GM18858 (cell line): ENCODE data around the gene TECRL.

ENCODE experiments used
- ATAC-seq: cut with Tn5 transposase; IDR thresholded peaks from one replicate; pipeline ENCODE4 v1.9.1; 2021; ENCODE audit not compliant: unreplicated experiment

Gene TECRL

DNA sequence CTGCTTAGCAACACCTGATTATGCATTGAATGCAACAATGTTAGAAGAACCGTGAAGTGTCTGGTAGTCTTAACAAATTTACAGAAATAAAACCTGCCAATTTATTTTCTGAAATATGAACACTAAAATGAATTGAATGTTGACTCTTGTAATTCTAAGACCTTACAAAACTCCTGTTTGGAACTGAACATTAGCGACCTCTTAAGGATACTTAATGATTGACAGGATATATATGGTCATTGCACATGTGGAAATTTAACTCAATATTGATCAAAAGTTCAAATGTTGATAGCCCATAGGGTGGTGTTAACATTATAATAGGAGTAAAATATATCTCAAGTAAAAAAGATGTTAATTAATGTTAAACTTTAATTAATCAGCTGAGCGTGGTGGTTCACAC lies 79.1 kb downstream of the TECRL start:
- ATAC-seq = no peak

DNA sequence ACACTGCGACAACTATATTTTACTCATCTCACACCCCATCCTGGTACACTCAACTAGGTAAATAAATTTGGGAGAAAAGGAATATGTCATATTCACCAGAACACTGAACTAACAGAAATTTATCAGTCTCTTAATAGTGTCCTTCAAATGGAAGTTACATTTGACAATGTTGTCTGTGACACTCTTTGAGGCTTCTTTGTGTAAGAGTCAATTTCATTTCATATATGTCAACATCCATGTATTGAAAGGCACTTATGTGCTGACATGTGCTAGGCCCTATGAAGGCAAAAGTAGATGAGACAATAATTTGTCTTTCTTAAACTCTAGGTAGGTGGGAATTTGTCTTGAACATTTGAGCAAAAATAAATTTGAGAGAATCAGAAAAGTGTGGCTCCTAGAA lies 82.0 kb downstream of the TECRL start:
- no peak for ATAC-seq

DNA sequence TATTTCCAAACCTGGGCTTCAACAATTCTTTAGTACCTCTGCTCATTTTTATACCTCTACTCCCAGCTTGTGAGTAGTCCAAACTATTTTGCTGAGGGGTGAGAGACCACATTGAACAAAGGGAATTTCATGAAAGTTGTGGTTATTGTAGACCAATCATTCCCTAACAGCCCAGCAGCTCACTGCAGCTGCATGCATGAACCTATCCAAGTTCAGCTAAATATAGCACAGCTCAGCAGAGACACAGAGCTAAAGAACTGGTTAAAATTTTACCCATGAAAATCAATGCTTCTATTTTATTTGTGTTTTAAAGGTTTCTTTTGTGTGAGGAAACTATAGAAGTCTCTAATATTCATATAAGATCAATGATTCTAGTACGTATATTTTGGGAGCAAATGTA lies 82.7 kb downstream of the TECRL start:
- no peak for ATAC-seq

DNA sequence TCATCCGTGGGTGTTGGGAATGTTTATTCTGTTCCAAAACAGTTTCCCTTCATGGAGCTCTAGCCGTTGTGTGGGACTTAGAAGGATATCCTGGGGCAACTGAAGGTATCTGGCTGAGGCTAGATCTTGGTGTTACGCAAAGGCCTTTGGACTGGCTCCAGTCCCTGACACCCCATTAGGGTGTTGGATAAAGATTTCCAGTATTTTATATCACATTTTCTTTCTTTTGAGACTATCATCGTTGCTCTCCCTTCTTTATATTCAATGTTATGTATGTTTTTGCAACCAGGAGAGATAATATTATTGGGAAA lies 103.0 kb downstream of the TECRL start:
- ATAC-seq = no peak

DNA sequence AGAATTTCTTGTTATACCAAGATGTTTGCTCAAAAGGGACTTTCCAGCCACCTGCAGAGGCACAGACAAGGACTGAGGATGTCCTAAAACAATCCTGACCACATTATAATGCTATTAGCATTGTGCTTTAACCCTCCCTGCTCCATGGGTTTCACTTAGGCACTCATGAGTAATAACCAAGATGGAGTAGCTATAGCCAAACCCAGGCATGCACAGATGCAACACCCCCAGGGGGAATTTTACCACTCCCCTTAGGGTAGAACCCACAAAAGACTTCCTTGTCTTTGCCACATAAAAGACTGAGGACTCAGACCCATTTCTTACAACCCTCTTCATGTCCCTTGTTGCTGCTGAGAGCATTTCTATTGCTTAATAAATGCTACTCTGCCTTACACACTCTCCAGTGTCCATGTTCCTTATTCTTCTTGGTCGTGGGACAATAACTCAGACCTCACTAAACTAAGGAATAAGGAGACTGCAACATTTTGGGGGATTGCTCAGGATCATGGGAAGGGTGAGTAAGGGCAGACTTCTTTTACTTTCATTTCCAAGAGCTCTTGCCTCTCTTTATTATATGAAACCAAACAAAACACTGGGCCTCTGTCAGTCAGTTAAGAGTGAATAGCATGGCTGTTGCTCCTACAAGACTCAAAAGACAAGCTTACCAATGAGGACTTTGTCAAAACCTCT lies 103.5 kb downstream of the TECRL start:
- no peak for ATAC-seq

DNA sequence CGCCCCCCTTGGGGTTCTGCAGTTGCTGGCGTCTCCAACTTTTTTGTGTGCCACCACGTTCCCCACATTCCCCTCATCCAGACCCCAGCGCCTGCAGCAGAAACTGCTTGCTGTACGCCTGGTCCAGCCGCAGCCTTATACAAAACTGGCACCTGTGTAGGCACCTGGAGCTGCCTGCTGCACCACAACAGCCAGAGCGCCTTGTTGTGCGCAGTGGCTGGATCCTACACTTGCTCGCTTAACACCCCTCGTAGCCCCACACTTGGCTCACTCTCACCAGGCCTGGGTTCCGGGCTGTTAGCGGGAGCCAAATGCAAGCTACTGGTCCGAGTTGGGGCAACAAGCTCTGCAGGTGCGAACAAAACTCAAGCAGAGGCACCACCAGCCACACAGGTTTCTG lies 136.8 kb downstream of the TECRL start:
- no peak for ATAC-seq

DNA sequence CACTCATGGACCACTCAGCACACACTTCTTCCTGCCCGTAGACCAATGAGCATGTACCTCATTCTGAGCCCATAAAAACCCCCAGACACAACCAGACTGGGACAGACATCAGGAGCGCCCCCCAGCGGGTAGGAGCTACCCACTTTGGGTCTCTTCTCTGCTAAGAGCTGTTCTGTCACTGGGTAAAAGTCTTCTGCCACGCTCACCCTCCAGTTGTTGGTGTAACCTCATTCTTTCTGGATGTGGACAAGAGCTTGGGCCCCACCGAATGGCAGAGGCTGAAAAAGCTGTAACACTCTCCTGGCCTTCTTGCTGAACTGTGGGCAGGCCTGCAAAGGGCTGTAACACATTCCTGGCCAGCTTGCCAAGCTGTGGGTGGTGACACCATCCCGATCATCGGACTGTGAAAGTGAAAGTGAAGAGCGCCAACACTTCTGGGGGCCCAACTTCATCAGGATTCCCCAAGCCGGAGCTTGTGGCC lies 137.6 kb downstream of the TECRL start:
- ATAC-seq = no peak

DNA sequence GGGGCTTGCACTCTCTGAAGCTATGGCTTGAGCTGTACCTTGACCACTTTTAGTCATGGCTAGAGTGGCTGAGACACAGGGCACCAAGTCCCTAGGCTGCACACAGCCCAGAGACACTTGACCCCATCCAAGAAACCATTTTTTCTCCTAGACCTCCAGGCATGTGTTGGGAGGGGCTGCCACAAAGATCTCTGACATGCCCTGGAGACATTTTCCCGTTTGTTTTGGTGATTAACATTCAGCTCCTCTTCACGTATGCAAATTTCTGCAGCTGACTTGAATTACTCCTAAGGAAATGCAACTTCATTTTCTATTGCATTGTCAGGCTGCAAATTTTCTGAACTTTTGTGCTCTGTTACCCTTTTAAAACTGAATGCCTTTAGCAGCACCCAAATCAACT lies 142.6 kb downstream of the TECRL start:
- ATAC-seq = no peak

DNA sequence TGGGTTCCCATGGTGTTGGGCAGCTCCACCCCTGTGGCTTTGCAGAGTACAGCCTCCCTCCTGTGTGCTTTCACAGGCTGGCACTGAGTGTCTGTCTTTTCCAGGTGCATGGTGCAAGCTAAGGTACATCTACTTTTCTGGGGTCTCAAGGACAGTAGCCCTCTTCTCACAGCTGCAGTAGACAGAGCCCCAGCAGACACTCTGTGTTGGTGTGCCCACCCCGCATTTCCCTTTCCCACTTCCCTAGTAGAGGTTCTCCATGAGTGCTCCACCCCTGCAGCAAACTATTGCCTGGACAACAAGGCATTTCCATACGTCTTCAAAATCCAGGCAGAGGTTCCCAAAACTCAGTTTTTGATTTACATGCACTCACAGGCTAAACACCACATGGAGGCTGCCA lies 143.0 kb downstream of the TECRL start:
- no peak for ATAC-seq

DNA sequence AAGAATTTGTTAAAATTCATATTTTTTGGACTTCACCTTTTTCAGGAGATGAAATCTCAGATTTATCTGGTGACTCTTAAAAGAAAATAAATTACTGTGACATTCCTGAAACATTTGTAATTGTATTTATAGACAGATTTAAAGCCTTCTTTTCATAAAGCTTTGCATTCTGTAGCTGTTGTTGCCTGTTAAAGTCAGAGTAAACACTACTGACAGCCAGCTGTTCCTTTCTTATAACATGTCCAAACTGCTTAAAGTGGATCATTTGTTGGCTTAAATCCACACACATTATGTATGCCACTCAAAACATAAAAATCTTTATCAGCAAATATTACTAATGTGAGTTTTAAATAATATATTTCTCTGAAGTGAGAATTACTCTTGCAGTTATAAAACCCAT lies 157.5 kb downstream of the TECRL start:
- ATAC-seq = no peak

DNA sequence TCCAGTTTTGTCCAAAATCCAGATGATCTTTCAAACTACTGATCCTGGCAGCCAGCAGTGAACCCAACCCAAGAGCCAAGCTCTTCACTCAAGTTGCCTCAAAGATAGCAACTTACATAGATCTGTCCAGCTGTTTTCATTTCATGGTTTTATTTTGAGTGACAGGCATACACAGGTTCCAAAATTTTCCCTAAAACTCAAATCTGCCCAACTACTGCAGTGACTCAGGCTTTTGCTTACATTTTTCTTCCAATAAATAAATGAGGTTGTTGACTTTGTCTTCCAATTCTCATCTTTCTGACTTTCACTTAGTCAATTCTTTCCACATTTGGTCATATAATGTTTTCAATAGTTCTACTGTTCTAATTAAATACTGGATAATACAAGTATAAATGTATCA lies 158.8 kb downstream of the TECRL start:
- no peak for ATAC-seq

DNA sequence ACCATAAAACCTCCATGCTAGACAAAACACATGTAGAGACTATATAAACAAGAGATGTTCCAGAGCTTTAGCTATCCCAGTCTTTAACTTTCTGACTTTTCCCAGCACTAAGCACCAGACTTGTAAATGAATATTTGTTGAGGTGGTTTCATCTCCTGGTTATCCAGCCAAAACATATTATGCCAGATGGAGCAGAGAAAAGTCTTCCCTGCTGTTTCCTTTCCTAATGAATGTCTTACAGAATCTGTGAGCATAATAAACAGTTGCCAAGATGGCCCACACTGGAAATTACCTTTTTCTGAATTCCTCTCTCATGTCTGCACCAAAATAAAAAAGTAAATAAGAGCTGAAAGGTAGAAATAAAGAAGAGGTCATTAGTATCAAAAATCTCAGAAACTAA lies 159.2 kb downstream of the TECRL start:
- no peak for ATAC-seq

DNA sequence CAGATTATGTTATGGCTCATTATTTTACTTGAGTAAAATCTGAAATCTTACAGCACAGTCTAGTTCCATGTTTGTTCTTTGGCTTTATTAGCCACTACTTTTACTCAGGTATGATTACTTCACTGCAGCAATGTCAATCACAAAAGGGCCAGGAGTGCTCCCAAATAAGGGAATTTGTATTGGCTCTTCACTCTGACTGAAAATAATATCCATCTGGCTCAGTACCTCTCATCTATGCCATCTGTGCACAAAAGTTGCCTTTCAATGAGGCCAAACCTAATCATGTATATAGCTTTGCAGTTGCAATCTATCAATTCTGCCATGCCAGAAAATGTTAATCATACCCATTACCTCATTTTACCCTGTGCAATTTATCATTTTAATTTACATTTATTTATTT lies 161.1 kb downstream of the TECRL start:
- ATAC-seq = no peak

DNA sequence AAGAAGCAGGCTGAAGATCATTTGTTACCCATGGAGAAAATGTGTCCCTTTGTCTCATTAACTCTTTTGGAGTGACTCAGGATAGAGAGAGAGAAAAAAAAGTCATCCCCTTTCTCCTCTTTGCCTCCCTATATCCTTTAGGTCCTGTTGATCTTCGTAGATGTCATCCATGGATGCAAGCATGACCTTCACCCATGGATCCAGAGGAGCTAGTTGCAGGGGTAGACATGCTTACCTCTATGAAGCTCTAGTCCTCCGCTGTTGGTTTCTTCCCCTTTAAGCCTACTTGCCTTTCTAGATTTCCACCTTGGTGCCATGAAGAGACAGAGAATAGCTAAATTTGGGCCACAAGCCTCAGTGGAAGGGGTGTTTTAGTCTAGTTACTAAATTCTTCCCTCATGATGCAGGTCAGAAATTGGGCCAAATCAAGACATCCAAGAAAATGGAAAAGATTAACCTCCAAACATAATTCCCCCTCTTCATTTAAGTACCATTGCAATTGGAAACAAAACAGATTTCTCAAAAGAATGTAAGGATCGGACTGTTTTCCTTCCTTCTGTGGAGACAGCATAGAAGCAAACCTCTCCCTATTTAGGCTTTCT lies 178.4 kb downstream of the TECRL start:
- ATAC-seq = no peak
